Caki2 (cell line): ENCODE results near the gene TET1. TPM values are rescaled to one million over a fixed set of nuclear protein-coding genes. Genes with fewer than 3 reads are reported as not detected.
A peak's percentile ranks its signal among the peaks of the same experiment; 100 is the strongest.
"Not testable (repeated sequence)": the region's sequence is repeated elsewhere in the genome, so short reads cannot be mapped to it uniquely, and the experiment has no call there.

Source experiments
- DNase-seq: peaks from one replicate; pipeline ENCODE4 v3.0.0-alpha.2; 2015; ENCODE audit warnings: low read depth
- in situ Hi-C: cut with HindIII; loops from 2 replicates; pipeline ENCODE4 v1.10.0; 2016; ENCODE audit warnings: low sequenced_read_pairs, low pct_unique_long_range_greater_than_20kb, mixed read lengths
- total RNA-seq: library from RNA; depleted of rRNA; stranded (reverse); fragments of >200 nt; shearing (Covaris generic); gene quantifications from 2 replicates; pipeline ENCODE4 v1.2.3, GENCODE V29; 2014; ENCODE audit warnings: low replicate concordance; rRNA removed

TET1 gene
- 0.14 and 0.37 TPM in 2 replicates for total RNA-seq

DNA sequence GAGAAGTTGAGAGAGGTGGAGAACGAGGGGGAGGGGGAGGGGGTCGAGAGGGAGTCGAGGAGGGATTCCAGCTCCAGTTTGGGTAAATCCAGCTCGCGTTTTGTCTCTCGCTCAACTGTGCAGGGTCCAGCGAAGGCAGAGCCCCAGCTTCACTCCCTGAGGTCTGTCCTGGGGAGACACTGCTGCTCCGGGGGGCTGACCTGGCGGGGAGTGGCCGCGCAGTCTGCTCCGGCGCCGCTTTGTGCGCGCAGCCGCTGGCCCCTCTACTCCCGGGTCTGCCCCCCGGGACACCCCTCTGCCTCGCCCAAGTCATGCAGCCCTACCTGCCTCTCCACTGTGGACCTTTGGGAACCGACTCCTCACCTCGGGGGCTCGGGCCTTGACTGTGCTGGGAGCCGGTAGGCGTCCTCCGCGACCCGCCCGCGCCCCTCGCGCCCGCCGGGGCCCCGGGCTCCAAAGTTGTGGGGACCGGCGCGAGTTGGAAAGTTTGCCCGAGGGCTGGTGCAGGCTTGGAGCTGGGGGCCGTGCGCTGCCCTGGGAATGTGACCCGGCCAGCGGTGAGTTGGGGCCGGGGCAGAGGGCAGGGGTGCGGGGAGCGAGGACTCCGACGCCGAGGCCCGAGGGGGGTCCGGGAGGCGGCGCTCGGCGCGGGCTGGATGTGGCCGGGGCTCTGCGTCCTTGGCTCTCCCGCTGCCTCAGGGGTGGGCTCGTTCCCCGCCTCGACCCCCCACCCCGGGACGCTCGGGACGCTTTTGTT, at the start of gene TET1:
Gene TET1, plus strand, starts transcription at position 152 of the 757 bp plus-strand sequence. CDS start 12,002 bp downstream, outside the sequence.
- in situ Hi-C loops: no loop called here

DNA sequence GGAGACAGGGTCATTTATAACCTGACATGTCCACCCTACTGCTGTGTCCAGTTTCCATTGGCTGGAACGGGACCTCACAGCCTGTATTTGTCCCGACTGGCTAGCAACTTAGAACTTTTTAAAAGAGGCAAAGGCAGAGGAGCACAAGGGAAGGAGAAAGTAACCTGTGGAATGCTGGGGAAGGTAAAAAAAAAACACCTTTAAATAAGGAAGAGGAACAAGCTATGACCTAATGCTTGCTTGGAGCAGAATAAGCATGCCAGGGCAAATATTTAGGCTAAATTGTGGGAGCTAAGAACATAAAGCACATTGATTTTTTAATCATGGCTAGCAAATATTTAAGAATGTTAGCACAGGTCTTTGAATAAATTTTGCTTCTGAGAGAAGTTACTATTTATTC, 43.9 kb upstream of the TET1 start:
- DNase-seq, in situ Hi-C loops: not testable (repeated sequence)

More for the DNA sequence above, at the start of gene TET1:
- no peak for DNase-seq

GRCh38 chr10:68516766-68517165, 43.4 kb upstream of the TET1 start:
- DNase-seq: no peak
- in situ Hi-C loops: no loop called here

DNA sequence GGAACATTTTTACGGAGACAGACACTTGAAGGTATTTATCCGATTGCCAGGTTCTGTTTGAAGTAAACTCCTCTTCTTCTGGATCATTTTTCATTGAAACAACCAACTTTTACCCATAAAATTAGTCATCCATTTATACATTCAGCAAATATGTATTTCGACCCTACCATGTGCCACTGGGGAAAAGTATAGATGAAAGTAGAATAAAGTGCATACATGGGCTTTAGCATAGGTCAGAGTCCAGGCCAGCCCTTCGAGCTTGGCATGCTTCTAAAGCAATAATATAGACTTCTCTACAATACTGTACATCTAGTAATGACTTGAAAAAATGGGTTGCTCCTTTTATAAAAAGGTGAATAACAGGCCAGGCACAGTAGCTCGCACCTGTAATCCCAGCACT, 42.9 kb upstream of the TET1 start:
- no peak for DNase-seq
- in situ Hi-C loops: no loop called here

DNA sequence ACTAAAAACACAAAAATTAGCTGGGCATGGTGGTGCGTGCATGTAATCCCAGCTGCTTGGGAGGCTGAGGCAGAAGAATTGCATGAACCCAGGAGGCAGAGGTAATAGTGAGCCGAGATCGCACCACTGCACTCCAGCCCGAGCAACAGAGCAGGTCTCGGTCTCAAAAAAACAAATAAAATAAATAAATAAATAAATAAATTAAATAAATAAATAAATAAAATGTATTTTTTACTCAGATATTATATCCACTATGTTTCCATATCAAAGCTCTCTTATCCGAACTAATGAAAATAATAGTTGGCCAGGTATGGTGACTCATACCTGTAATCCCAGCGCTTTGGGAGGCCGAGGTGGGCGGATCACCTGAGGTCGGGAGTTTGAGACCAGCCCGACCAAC, 41.5 kb upstream of the TET1 start:
- in situ Hi-C loops, DNase-seq: not testable (repeated sequence)

GRCh38 chr10:68525490-68526038, 34.6 kb upstream of the TET1 start:
- peak; percentile 16 for DNase-seq
- in situ Hi-C loops: not testable (repeated sequence)

DNA sequence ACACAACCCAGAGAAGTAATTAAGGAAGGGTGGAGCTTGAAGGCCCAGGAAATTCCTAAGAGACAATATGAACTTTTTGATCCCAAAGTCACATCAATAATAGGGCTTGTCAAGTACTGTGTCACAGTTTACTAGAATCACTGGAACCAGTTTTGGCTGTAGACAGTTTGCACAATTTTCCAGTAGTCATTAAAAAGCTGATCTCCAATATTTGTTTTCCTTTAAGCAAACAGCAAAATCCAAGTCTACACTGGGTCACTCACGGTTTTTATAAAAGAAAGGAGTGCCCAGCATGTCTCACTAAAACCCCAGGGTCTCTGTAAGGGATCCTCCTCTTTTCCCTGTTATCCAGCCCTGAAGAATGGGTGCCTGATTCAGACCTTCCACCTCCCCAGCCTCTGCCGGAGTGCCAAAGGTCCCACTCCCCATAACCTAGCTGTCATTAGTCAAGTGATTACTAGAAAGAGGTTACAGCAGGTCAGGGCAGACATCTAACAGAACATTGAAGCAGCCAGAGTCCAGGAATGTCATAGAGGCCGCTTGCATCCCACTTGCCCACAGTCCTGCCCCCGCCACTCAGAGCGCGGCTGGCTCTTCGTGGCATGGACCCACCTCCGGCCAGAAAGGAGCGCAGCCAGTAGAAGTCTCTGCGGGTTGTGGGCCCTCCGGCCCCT, 33.4 kb upstream of the TET1 start:
- no peak for DNase-seq
- in situ Hi-C loops: no loop called here

DNA sequence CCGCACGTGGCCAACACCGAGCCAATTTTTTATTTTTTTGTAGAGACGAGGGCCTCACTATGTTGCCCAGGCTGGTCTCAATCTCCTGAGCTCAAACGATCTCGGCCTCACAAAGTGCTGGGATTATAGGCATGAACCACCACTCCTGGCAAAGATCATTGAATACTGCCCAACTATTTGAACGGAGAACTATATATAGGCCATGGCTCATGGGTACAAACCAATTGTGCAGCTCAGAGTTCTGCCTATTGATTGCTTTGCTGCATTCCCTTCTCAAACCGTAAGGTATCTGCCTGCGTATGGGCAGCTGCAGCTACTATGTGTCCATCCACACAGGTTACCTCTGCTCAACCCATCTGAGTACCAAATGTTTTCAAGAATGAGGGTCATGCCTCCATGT, 23.2 kb upstream of the TET1 start:
- no peak for DNase-seq
- in situ Hi-C loops: no loop called here

DNA sequence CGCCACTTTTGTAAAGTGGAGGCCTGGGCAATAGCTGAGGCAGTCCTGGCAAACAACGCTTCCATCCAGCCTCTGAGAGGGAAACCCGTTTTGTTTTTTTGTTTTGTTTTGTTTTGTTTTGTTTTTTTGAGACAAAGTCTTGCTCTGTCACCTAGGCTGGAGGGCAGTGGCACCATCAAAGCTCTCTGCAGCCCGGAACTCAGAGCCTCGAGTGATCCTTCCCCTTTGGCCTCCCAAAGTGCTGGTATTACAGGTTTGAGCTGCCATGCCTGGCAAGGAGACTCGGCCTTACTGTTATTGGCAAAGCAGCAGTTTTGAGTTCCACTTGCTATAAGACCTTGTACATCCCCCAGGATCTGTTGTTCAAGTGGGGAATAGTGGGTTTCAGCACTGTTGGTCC, 22.3 kb upstream of the TET1 start:
- in situ Hi-C loops: no loop called here

DNA sequence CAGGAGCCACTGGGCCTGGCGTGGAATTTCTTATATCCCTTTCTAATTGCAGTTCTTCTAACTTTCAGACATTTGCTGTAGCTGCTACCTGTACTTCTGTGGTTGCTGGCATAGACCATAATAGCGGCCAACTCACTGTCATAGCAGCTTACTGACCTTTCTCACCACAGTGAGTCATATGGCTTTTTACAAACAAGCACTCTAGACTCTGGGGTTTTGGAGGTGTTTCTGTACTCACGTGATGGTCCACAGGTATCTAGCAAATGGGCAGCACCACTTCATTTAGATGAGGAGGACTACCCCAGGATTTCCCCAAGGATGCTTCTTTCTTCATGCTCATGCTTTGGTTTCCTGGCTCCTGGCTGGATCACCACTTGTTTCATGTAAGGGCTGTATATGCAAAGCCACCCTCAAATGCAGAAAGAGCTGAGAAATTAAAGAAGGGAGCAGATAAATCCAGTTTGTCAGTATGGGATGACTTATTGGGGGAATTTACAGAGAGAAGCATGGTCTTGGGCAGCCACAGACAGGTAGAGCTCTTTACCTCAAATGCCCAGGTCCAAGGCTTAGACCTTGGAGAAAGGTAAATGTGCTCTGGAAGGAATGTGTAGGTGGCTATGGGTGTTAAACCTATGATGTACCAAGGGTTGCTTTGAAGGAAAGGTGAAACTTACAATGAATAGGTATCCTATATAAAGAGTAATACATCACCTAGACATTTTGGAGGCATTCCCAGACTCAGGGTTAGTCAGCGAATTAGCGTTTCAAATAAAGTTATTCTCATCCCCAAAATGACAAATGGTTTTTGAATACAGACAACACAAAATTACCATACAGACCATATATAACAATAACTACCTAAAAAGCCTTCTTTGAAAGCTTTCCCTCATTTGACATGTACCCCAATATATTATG, 16.9 kb upstream of the TET1 start:
- in situ Hi-C loops: no loop called here
- peak; percentile 73 for DNase-seq

More for the DNA sequence above, 22.3 kb upstream of the TET1 start:
- DNase-seq: no peak

DNA sequence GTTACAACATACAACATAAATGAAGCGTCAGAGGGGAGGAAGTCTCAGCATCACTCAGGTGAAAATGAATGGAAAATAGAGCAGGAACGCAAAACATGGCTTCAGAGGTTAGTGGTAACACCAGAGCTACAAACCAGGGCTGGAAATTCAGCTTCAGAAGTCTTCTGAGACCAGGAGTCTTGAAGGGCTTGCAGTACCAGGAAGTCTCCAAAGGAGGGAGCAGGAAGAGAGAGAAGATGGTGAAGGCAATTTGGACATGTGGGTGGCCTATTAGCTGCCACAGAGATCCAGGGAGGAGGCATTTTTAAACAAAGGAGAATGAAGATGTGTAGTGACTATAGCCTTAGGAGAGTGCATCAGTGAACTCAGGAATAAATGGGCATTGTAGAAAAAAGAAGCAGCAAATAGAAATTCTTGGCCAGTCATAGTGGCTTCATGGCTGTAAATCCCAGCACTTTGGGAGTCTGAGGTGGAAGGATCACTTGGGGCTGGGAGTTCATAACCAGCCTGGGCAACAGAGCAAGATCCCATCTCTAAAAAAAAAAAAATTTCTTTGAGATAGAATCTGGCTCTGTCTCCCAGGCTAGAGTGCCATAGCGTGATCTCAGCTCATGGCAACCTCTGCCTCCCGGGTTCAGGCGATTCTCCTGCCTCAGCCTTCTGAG, 9.3 kb upstream of the TET1 start:
- in situ Hi-C loops: no loop called here
- DNase-seq: peak; percentile 41

- in situ Hi-C loops: no loop called here
- DNase-seq: no peak
These were observed 7.0 kb upstream of the TET1 start for GRCh38 chr10:68553138-68553537.

DNA sequence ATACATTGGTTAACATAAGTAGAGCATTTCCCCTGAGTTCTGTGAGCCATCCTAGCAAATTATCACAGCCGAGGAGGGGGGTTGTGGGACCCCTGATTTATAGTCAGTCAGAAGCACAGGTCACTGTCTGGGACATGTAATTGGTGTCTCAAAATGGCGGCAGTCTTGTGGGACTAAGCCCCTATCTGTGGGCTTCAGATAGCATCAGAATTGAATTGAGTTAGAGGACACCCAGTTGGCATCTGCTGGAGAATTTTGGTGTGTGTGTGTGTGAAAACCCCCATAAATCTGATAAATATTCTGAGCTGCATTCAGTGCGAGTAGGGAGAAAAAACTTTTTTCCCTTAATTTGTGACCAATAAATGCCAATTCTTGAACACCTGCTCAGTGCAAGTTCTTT, 6.5 kb upstream of the TET1 start:
- in situ Hi-C loops: no loop called here
- no peak for DNase-seq

DNA sequence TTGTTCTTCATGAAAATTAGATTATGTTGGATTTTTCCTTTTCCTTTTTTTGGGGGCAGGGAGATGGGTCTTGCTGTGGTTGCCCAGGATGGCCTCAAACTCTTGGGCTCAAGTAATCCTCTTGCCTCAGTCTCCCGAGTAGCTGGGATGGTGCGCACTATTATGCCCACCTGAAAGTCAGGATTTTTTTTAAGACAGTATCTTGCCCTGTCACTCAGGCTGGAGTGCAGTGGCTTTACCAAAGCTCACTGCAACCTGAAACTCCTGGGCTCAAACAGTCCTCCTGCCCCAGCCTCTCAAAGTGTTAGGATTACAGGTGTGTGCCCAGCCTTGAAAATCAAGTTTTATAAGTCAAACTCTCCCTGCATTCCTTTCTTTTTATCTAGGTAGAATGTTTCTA, 1.7 kb upstream of the TET1 start:
- in situ Hi-C loops: no loop called here
- DNase-seq: no peak

DNA sequence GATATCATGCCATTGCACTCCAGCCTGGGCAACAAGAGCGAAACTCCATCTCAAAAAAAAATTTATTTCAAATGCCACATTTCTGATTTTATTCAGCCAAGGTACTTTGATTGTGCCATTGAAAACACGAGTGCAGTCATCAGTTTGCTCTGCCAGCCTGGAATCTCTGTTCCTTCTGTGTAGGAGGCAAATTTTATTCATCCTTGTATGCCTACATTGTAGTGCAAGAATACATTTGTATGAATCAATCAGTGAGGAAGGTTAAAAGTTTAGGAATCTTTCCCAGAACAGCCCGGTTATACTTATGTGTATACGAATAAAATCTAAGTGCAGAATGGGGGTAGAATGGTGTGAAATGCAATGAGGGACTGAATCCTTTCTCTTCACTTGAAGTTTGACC, 886 bp upstream of the TET1 start:
- no peak for DNase-seq
- in situ Hi-C loops: no loop called here

GRCh38 chr10:68559841-68560185, 324 bp upstream of the TET1 start:
- in situ Hi-C loops: no loop called here
- no peak for DNase-seq

DNA sequence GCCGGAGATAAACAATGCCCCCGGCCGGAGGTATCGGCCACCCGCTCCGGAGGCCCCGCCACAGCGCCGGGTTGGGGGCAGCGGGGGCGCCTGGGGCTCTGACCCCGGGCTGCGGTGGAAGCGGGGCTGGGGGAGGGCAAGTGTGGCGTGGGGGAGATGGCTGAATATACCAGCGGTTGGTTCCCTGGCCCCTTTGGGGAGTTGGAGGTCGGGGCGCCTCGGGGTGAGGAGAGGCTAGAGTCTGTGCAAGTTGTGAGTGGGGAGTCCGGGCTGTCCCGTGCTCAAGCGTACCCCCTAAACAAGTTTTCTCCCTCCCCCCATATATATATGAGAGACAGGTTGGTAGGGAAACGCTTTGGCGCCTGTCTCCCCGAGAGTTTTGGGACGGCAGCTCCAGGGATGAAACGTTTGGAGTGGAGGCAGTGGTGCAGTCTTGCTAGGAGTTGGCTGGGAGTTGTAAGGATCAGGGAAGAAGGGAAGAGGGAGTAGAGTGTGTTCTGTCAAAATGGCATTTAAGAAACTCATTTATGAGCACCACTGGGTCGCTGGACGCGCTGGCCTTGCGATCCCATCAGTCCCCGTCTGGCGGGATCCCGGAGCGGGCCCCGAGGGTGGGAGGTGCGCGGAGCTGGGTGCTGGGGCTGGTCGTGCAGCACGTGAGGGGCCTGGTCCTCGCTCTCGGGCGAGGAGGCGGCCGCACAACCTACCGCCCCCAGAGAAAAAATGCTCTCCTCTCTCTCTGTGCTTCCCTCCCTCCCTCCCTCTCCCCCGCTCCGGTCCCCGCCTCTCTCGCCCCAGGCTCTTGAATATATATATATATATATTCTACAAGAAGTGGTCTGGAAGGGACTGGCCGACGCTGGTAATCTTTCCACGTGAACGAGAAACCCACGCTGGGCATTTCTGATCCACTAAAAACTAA, 1.1 kb downstream of the TET1 start:
- in situ Hi-C loops: no loop called here
- no peak for DNase-seq
